Gastroesophageal sphincter (tissue), 3 donors: Measurements from ENCODE around the gene PSMB5.

ENCODE experiments used
- EP300 ChIP-seq: sonication (generic); formaldehyde crosslinking; IDR thresholded peaks from one replicate; pipeline ENCODE4 v1.6.1; 2017; ENCODE audit warnings: antibody characterized with exemption, mild to moderate bottlenecking
- POLR2A ChIP-seq, 2 donors: fragments of 450-650 bp; IDR thresholded peaks; one replicate each; pipeline ENCODE4 v1.6.1; 2017; ENCODE audit warnings: antibody characterized with exemption in 2 of 2, mild to moderate bottlenecking in 2 of 2, moderate library complexity in 1 of 2
- POLR2AphosphoS5 ChIP-seq: sonication (generic); formaldehyde crosslinking; IDR thresholded peaks from one replicate; pipeline ENCODE4 v1.6.1; 2017; ENCODE audit warnings: antibody characterized with exemption
- TF ChIP-seq, protein P1 (sequence below), 4 experiments: fragments of 200-600 bp in 2 of 4; fragments of 450-650 bp in 2 of 4; sonication (generic) in 1 of 4; IDR thresholded peaks; one replicate each; pipeline ENCODE4 v1.5.1; 2017 to 2019; ENCODE audit warnings: antibody characterized with exemption in 4 of 4, mild to moderate bottlenecking in 2 of 4, moderate library complexity in 2 of 4

DNA sequence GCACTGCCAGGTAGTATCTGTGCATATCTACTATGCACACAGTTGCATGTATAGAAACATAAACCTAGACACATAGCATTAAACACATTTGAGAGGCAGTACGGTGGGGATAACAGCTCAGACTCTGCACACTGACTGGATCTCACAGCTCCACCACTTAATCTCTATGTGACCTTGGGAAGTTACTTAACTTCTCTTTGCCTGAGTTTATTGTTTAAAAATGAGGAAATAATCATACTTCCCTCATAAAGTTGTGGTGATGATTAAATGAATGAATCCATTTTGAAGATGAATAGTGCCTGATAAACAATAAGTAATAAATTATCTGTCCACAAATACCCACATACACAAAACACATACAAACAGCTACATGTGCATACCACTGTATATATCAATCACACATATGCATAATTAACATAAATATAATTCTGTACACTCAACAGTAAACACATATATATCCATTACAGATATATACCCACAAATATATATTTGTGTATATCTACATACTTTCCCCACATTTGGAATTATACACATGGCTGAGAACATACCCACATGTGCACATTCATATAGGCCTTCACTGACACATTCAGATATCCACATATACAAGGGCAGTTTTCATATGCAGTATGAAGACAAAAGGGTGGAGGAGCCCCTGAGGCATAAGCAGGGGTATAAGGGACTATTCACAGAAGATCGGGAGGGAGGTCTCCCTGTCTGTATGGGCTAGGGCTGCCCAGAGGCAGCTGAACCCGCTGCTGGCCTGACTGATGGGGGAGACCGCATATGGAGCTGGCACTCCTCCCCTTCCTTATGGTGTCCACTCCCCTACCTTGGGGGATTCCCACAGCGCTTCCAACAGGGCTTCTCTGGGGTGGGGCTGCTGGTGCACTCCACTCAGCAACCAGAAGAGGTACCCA is 16.7 kb upstream of the PSMB5 start:
- TF ChIP-seq POLR2AphosphoS5, result no peak
- TF ChIP-seq, protein P1, sequence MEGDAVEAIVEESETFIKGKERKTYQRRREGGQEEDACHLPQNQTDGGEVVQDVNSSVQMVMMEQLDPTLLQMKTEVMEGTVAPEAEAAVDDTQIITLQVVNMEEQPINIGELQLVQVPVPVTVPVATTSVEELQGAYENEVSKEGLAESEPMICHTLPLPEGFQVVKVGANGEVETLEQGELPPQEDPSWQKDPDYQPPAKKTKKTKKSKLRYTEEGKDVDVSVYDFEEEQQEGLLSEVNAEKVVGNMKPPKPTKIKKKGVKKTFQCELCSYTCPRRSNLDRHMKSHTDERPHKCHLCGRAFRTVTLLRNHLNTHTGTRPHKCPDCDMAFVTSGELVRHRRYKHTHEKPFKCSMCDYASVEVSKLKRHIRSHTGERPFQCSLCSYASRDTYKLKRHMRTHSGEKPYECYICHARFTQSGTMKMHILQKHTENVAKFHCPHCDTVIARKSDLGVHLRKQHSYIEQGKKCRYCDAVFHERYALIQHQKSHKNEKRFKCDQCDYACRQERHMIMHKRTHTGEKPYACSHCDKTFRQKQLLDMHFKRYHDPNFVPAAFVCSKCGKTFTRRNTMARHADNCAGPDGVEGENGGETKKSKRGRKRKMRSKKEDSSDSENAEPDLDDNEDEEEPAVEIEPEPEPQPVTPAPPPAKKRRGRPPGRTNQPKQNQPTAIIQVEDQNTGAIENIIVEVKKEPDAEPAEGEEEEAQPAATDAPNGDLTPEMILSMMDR (IDR thresholded peaks at IDR 0.05), result no peak
- no peak for TF ChIP-seq POLR2A (IDR thresholded peaks at IDR 0.05)
- TF ChIP-seq EP300, result no peak
